Body of pancreas (tissue), 4 donors: ENCODE data around the gene HHATL.

Source experiments
- CTCF ChIP-seq, 7 experiments: fragments of 450-650 bp in 4 of 7; fragments of 200-600 bp in 3 of 7; sonication (generic) in 3 of 7; IDR thresholded peaks; one replicate each; pipeline ENCODE4 v1.5.1; 2016 to 2019; ENCODE audit warnings: antibody characterized with exemption in 7 of 7
- POLR2A ChIP-seq, 3 donors: fragments of 450-650 bp; IDR thresholded peaks; one replicate each; pipeline ENCODE4 v1.6.1; 2016; ENCODE audit warnings: antibody characterized with exemption in 3 of 3, mild to moderate bottlenecking in 2 of 3

DNA sequence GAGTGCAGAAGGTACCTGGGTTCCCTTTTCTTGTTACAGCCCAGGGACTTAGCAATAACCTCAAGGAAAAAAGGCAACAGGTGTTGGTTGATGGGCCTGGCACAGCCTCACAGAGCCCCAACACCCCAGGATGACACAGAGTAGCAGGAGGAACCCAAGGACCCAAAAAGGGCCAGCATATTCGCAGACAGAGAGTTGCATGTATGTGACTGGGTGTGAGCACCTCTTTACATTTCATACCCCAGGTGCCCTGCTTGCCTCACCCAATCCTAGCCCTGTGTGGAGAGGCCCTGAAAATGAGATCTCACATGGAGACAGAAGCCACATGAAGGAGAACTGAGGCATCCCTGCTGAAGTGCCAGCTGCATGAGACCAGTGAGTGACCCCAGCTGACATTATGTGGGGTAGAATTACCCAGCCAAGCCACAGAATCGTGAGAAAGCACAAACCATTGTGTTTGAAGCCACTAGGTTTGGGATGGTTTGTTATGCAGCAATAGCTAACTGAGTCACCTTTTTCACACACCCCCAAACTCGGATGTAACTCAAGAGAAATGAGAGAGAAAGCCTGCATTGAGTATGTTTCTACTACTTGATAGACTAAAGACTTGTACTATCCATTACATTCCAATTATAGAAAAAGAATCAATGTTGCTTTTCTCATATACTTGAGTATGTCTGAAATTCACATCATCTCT is 26.2 kb upstream of the HHATL start:
- no peak for TF ChIP-seq CTCF (IDR thresholded peaks at IDR 0.05)
- no peak for TF ChIP-seq POLR2A (IDR thresholded peaks at IDR 0.05)
